HK-2 (cell line): ENCODE results near the gene GMIP.
"Not testable (repeated sequence)": the region's sequence is repeated elsewhere in the genome, so short reads cannot be mapped to it uniquely, and the experiment has no call there.

ENCODE experiments used
- DNase-seq: peaks from one replicate; pipeline ENCODE4 v3.0.0-alpha.2; 2018; ENCODE audit not compliant: unreplicated experiment

GMIP gene

GRCh38 chr19:19606021-19606420 lies 37.4 kb downstream of the GMIP start:
- DNase-seq, result no peak

DNA sequence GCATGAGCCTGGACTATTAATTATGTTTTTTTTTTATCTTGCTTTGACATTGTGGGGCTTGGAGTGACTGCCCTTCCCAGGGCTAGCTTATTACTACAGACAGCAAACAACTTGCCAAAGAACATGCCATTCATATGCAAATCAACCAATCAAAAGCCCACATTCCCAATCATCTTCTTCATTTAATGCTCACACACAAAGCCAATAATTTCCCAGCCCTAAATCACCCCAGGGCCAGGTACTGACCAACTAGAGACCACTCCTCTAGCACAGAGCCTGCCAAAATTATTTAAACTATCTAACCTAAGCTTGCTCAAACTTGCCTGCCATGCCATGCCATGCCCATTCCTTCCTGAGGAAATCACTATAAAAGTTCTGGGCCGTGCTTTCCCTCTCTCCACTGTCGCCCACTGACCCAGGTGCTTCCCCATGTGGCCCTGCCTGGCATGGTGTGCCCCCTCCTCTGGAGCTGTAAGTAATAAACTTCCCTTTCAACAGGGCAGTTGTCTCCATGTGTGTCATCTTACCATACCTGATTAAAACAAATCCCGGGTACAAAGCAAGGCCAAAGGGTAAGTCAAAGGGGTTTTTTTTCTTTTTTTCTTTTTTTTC lies 40.6 kb downstream of the GMIP start:
- DNase-seq, result no peak

DNA sequence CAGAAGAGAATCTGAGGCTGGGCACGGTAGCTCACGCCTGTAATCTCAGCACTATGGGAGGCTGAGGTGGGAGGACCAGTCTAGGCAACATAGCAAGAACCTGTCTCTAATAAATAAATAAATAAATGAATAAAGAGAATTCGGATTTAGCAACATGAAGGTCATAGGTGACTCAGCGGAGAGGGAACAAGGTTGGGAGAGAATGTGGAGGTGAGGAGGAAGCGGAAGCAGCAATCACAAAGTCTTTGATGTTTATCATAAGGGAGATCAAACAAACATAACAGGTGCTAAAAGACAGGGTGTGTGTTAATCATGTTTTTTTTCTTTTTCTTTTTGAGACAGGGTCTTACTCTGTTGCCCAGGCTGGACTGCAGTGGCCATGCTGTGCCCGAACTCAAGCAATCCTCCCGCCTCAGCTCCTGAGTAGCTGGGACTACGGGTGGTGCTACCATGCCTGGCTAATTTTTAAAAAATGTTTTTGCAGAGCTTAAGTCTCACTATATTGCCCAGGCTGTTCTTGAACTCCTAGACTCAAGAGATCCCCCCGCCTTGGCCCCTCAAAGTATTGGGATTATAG lies 41.2 kb downstream of the GMIP start:
- no peak for DNase-seq

DNA sequence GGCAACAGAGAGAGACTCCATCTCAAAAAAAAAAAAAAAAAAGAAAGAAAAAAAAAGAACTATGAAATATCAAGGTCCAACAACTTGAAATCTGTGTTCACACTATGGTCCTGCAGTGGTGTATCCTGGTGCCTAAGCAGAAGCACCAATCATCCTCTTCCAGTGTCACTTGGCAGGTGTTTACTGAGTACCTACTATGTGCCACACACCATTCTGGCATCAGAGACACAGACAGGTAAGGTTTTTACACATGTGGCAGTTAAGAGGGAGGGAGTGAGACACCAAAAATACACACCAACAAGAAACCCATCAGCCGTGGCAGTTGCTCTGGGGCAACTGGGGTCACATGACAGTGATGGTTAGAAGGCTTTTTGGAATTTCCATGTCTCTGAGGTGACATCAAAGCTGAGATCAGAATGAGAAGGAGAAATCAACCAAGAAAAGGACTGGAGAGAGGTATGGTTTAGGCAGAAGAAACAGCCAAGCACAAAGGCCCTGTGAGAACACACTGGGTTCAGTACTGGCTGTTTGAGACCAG lies 42.6 kb downstream of the GMIP start:
- DNase-seq, result no peak

GRCh38 chr19:19598728-19599451 lies 44.6 kb downstream of the GMIP start:
- DNase-seq, result not testable (repeated sequence)

DNA sequence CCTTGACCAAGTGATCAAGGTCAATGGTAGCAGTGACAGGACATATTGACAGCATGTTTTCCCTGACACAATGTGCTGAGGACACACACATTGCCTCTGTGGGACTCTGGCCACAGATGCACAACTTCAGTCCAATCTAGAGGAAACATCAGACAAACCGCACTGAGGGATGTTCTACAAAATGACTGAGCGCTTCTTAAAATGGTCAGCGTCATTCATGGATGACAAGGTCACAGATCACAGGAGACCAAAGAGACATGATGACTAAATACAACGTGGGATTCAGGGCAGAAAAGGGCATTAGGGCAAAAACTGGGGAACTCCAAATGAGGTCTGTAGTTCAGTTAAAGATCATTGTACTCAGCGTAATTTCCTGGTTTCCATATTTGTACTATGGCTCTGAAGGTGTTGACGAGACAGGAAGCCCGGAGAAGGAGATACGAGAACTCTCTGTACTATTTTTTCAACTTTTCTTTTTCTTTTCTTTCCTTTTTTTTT lies 45.6 kb downstream of the GMIP start:
- peak; percentile 44 for DNase-seq

GRCh38 chr19:19595171-19595701 lies 48.2 kb downstream of the GMIP start:
- no peak for DNase-seq

GRCh38 chr19:19594381-19594780 lies 49.1 kb downstream of the GMIP start:
- no peak for DNase-seq

DNA sequence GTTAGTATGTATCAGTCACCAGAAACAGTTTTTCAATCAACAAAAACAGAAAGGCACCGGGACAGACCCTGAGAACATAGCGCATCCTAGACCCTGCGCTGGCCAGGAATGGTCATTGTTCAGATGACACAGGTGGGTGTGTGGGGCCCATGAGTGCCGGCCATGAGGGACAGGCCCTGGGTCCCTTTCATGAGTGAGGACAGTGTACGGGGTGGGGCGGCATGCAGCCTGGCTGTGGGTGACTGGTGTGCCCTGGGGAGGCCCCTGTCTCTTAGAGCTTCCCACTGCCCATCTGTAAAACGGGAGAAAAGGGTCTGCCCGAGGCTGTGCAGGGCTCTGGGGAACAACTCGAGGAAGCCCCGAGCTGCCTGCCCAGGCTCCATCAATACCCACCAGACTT lies 50.8 kb downstream of the GMIP start:
- DNase-seq, result no peak

- DNase-seq, result peak; percentile 71
These were observed 52.2 kb downstream of the GMIP start for GRCh38 chr19:19591133-19591825.

GRCh38 chr19:19588546-19588945 lies 54.9 kb downstream of the GMIP start:
- no peak for DNase-seq

DNA sequence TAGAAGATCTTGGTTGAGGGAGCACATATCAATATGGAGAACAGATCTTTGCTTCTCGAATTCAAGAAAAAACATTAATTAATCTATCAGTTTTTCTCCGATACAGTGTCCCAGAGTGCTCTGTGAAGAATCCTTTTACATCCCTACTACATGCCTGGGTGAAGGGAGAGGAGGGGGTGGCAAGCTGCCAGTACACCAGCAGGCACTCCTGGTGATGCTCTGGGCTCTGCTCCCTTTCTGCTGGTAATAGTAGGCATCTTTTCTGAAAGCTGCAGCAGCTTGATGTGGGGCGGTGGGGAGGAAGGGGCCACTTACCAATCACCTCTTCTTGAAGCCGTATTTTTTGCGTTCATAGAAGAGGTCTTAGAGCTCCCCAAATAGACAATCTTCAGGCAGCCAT lies 55.7 kb downstream of the GMIP start:
- DNase-seq, result no peak

GRCh38 chr19:19584356-19584755 lies 59.1 kb downstream of the GMIP start:
- no peak for DNase-seq

GRCh38 chr19:19582471-19582870 lies 61.0 kb downstream of the GMIP start:
- no peak for DNase-seq

DNA sequence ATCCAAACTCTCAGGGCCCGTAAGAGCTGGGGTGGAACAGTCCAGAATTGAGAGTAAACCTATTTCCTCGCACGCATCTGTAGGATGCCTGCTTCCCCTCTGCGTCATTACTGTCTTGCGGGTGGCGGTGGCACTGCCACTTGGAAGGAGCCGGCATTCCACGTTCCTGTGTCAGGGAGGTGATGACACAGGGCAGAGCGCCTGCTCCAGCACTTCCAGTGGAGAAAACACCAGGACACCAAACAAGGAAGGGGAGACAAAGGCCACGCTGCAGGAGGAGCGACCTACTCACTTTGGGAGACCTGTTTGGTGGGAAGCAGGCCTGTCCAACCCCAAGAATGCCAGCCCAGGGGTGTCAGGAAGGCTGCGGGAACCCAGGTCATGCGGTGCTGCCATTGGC lies 62.1 kb downstream of the GMIP start:
- DNase-seq, result no peak

DNA sequence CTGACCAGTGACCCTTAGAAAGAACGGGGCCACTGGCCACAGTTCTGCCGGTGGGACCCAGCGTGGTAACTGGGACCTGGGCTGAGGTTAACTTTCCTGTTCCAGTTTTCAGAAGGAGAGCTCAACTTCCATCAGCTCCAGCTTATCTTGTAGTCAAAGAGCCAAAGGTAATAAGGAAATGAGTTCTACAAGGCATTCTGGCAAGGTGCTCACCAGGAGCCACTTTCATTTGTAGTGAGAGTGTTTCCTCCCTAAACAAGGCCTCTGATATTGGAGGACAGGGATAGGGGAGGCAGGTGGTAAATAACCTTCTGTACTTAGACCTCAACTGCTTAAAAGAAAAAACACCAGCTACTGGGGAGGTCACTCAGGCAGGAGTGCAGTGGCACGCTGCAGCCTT lies 63.0 kb downstream of the GMIP start:
- DNase-seq, result no peak

GRCh38 chr19:19579533-19580361 lies 63.7 kb downstream of the GMIP start:
- DNase-seq, result no peak
